NCI-H146 treated with DMSO at 0.1 percent for 48 hours (cell line): ENCODE results near the gene UGT1A4.

Source experiments
- DNase-seq: peaks from one replicate; lab custom pipeline; 2025; ENCODE audit not compliant: unreplicated experiment; lab: John Stamatoyannopoulos, UW

UGT1A4 gene

GRCh38 chr2:233718552-233718951, at the start of gene UGT1A4:
Gene UGT1A4, plus strand, starts transcription at chr2:233718736. Its CDS starts 85 bp downstream, at chr2:233718821.
- DNase-seq, result no peak

DNA sequence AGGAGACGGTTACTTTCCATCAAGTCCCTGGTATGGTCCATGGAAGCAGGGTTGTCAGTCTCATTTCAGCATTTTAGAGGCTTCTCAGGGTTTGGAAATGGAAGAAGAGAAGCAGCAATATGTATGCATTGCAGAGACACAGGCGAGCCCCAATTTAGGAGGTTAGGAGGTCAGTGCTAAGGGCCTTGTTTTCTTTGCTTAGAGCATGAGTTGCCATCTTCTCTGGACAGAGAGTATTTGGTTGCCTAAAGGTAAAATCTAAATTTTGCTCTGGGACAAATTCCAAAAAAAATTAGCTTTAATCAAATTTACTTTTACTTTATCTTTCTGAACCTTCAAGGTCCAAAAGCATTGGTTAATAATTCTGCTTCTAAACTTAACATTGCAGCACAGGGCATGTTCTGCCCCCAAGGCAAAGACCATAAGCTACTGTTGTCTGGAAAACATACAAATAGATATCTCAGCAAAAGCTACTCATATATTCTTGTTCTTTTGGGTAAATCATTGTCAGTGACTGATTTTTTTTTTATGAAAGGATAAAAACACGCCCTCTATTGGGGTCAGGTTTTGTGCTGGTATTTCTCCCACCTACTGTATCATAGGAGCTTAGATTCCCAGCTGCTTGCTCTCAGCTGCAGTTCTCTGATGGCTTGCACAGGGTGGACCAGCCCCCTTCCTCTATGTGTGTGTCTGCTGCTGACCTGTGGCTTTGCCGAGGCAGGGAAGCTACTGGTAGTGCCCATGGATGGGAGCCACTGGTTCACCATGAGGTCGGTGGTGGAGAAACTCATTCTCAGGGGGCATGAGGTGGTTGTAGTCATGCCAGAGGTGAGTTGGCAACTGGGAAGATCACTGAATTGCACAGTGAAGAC, 47.0 kb upstream of the UGT1A4 start, which contains the start of gene UGT1A9:
TSS of gene UGT1A9 (plus strand) at position 609 of the 872 bp plus-strand sequence. CDS start at position 646, 37 bp downstream.
- DNase-seq, result no peak

DNA sequence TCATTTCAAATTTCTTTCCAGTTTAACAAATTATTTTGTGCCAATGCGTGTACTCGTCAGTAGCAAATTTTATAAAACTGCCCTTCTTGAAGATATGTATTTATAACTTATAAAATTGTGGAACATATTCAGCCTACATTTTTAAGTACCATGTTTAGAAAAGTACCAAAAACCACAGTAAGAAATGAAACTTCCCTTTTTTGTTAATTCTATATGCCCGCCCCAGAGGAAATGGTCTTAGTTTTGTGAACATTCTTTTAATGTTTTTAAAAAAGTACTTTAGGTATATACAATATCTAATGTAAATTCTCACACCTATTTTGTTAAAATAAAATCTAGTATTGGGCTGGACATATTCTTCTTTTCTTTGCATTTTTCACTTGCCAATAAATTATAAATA, 45.6 kb upstream of the UGT1A4 start:
- no peak for DNase-seq

- no peak for DNase-seq
Observed at GRCh38 chr2:233673896-233674295, 44.6 kb upstream of the UGT1A4 start.

DNA sequence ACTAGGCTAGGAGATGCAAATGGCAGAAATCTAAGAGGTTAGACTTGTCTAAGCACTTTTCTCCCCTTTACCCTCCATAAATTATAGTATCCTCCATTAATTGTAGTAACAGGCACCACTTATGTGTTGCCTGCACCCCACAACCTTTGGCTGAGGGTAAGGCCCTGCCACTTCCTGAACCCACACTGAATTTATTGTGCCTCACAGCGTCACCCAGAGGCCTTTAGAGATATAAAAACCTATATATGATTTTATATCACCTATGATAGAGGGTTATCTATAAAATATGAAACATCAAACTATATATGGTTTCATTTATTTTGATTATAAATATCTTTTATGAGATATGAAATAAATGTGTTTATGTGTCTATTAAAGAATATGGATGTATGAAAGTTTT, 44.2 kb upstream of the UGT1A4 start:
- no peak for DNase-seq

GRCh38 chr2:233674995-233675394, 43.5 kb upstream of the UGT1A4 start:
- no peak for DNase-seq

DNA sequence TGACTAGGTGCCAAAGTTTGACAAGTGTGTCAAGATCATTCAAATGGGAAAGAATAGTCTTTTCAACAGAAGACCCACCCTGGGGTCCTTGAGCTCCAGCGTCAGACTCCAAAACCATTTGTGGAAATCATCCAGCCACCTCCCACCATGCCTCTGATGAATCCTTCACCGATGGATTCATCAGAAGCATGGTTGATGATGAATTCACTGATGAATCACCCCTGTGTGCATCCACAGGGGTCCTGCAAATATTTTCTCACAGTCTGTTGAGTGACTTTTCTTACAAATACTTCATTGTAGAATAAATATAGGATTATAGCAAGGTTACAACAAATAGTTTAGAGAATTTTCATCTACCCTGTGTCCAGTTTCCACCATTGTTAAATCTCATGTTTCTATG, 42.5 kb upstream of the UGT1A4 start:
- DNase-seq, result no peak

DNA sequence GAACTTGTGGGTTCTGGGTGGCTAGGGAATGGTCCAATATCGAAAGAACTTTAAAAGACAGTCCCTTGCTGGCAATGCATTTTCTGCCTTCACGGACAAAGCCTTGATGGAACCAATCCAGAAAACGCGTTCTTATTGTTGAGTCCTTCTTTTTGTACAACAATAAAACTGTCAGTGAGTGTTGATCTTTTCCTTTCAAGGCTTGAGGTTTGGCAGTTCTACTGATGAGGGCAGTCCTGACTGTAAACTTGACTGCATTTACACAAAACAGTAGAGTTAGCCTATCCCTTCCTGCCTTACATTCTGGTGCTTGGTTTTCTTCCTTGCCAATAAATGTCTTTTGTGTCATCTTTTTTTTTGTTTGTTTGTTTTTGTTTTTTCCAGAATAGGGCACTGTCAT, 39.3 kb upstream of the UGT1A4 start:
- DNase-seq, result no peak

GRCh38 chr2:233680361-233681045, 38.0 kb upstream of the UGT1A4 start:
- no peak for DNase-seq

DNA sequence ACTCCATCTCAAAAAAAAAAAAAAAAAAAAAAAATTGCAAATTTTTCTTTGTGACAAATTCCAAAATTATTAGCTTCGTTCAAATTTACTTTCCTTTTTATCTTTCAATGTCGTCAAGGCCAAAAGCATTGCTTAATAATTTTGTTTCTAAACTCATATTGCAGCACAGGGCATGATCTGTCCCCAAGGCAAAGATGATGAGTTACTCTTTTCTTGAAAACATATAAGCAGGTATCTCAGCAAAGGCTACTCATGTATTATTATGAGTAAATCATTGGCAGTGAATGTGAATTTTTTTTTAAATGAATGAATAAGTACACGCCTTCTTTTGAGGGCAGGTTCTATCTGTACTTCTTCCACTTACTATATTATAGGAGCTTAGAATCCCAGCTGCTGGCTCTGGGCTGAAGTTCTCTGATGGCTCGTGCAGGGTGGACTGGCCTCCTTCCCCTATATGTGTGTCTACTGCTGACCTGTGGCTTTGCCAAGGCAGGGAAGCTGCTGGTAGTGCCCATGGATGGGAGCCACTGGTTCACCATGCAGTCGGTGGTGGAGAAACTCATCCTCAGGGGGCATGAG, 36.9 kb upstream of the UGT1A4 start, which contains the start of gene UGT1A7:
TSS of gene UGT1A7 (plus strand) at position 381 of the 579 bp plus-strand sequence. CDS start at position 418, 37 bp downstream.
- DNase-seq, result no peak

DNA sequence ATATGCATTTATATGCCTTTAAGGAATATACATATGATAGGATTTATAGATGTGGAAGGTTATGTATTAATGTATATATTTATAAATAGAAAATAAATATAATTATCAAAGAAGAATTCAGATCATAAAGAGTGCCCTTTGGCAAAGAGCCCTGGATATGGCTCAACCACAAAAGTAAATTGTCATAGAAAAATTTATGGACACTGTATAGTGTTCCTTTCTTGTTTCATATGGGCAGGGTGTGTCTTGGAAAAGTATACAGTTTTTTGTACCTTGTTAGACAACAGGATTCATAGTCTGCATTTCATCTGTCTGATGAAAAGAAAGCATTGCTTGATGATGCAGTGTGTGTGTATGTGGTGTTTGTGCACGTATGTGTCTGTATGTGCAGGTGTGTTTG, 33.9 kb upstream of the UGT1A4 start:
- no peak for DNase-seq

DNA sequence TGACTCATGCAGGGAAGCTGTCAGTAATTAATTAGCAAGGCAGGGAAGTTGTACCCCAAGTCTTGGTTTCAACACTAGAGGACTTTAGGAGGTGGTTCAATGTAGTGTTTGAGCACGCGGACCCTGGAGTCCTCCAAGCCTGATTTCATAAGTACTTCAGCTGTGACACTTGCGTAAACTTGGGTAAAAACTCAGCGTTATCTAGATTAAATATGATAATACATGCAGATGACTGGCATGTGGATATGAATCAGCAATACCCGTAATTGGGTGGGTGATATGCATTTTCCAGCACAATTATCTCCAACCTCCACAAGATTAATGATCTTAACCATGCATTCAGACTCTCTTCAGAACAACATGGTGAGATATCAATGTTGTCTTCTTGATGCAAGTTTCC, 31.6 kb upstream of the UGT1A4 start:
- DNase-seq, result no peak

DNA sequence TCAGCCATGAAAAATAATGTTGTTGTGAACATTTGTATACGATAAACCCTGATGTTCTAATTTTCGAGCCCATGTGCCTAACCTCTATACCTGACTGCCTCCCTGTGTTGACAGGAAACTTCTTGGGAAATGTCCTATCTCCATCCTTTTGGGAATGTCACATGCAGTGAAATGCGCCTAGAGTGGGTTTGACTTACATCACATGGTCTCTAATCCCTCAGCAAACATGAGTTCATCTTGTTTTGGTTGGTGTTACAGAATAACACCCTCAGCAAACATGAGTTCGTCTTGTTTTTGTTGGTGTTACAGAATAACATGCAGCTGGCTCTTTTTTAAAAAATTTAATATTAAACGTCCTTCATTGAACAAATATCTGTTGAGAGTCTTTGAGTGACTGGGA, 30.2 kb upstream of the UGT1A4 start:
- DNase-seq, result no peak

DNA sequence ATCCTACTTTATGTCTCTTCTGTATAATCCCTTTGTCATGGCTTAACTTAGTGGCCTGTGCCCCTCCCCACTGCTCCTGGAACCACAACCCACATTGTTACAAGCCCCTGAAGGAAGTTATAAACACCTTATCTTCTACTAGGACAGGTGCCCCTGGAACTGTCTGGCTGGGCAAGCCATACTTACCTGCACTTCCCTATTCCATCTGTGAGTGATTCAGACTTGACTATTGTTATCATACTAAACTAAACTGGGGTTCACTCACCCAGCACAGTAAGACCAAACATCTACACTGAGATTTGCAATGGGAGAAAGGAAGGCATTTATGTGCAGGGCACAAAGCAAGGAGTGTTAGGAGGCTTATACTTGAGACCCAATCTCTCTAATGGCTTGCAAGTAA, 29.5 kb upstream of the UGT1A4 start:
- no peak for DNase-seq

DNA sequence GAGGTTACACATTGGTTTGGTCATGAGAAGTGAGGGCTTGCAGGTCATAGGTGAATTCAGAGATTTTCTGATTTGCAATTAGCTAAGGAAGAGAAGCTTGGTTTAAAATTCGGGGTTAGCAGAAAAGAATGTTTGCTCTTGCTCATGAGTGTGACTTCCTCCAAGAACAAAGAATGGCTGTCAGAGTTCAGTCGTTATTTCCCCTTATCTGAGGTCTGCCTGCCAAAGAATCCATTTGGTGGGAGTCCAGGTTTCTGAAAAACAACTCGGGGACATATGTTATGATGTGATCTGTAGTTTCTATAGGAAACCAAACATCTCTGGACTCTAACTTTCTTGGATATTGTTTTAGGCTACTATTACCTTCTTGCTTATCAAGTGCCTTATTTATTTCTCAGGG, 29.0 kb upstream of the UGT1A4 start:
- DNase-seq, result no peak

DNA sequence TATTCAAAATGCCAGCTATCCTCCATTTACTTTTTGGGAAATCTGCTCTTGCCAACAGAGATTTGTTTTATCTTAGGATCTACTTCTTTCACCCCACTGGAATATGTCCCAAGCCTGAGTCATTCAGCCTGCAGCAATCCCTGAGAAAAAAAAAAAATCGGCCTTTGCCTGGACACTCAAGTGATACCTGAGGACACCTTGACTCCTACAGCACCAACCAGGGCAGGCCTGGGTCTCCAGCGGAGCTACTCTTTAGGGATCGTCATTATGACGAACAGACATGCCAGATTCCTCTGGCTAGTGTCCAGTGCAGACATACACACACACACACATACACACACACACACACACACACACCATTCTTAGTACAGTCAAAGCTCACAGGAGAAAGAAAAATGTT, 28.1 kb upstream of the UGT1A4 start:
- DNase-seq, result no peak

- no peak for DNase-seq
Observed at GRCh38 chr2:233691443-233692433, 26.8 kb upstream of the UGT1A4 start.

GRCh38 chr2:233692648-233693047, 25.9 kb upstream of the UGT1A4 start, which contains the start of gene UGT1A6:
Gene UGT1A6, plus strand, starts transcription at chr2:233692890. Its CDS starts 115 bp downstream, at chr2:233693005.
- no peak for DNase-seq

- DNase-seq, result no peak
Observed at GRCh38 chr2:233693963-233694362, 24.6 kb upstream of the UGT1A4 start.

DNA sequence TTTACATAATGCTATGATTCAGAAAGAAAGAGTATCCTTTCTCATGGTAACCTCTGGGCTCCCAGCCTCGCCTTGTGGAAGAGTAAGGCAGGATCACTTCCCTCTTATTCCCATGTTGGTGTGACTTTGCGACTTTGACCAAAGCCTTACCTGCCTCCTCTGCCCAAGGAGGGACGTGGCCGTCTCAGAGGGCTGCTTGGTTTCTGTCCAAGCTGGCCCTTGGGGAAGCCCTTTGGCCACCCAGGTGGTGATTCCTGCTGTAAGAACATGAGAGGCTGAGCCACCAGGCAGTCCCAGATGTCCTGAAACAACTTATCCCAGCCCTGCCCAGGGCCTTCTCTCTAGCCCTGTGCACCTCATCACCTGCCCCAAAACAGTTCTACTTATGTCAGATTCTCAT, 19.8 kb upstream of the UGT1A4 start:
- no peak for DNase-seq
